CD4-positive, alpha-beta T cell treated with Interleukin-15 for 4 hours (primary cell): ENCODE measurements around the gene C1orf232.

ENCODE experiments used
- DNase-seq: peaks from one replicate; pipeline ENCODE4 v3.0.0-alpha.2; 2020; ENCODE audit warnings: low spot score

C1orf232 gene

DNA sequence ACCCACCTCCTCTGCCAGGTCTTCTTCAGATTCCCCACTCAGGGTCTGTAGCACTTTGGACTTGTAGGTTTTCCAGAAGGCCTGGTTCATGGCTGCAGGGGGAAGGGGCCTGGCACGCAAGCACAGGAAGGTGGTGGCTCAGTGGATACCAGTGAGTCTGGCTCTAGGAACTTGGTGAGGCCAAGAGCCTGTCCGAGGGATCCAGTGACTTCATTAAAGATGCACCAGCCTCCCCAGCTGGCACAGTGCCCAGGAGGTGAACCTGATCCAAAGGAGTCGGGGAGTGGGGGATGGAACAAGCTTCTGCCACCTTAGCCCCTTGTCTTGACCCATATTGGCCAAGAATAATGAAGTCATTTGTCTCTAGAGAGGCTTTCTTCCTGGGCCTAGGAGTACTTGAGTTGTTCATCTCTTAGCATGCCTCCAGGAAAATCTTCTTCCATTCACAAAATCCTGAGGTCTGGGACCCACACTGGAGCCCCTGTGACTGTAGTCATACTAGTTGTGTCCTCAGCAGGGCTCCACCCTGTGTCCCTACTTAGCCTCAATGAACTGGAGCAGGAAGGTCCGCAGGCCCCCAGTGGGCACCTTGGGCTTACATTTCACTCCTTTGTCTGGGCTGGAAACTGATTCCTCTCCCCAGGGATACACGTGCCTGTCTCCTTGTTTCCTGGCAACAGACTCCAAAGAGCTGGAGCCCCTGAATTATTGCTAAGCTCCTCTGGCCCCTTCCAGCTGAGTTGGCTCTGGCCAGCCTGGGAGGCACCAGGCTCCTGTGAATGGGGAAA, at the start of gene C1orf232:
TSS of gene C1orf232 (minus strand) at position 554 of the 788 bp plus-strand sequence. CDS start at position 90, 464 bp downstream.
- no peak for DNase-seq

DNA sequence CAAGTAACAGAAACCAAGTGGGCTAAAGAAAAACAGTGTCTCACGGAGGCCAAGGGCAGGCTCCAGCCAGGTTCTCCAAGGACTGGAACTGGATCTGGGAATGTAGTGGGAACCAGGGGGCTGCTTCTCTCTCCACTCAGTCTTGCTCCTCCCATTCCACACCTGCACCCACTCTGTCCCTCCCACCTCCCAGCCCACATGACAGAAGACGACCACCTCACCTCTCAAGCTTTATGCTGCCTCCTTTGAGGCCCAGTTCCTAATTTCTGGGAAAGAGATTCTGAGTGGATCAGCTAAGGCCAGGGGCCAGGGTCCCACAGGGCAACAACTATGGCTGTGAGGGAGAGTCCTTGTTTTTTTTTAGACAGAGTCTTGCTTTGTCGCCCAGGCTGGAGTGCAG, 46.5 kb upstream of the C1orf232 start:
- no peak for DNase-seq

DNA sequence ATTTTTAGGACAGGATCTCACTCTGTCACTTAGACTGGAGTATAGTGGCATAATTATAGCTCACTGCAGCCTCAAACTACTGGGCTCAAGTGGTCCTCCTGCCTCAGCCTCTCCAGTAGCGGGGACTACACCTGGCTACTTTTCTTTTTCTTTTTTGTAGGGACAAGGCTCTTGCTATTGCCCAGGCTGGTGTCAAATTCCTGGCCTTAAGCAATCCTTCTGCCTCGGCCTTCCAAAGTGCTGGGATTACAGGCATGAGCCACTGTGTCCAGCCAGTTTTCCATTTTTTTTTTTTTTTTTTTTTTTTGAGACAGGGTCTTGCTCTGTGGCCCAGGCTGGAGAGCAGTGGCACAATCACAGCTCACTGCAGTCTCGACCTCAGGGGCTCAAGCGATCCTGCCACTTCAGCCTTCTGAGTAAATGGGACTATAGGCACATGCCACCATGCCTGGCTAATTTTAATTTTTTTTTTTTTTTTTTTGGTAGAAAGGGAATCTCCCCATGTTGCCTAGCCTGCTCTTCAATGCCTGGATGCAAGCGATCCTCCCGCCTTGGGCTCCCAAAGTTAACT, 44.7 kb upstream of the C1orf232 start:
- no peak for DNase-seq

DNA sequence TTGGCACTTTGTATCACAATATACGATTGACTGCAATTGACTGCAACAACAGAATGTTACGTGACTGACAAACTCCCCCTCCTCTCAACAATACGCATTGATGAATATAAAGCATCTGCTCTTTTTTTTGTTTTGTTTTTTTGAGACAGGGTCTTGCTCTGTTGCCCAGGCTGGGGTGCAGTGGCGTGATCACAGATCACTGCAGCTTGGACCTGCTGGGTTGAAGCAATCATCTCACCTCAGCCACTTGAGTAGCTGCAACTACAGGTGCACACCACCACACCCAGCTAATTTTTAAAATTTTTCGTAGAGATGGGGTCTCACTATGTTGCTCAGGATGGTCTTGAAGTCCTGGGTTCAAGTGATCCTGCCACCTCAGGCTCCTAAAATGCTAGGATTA, 44.0 kb upstream of the C1orf232 start:
- DNase-seq, result no peak

DNA sequence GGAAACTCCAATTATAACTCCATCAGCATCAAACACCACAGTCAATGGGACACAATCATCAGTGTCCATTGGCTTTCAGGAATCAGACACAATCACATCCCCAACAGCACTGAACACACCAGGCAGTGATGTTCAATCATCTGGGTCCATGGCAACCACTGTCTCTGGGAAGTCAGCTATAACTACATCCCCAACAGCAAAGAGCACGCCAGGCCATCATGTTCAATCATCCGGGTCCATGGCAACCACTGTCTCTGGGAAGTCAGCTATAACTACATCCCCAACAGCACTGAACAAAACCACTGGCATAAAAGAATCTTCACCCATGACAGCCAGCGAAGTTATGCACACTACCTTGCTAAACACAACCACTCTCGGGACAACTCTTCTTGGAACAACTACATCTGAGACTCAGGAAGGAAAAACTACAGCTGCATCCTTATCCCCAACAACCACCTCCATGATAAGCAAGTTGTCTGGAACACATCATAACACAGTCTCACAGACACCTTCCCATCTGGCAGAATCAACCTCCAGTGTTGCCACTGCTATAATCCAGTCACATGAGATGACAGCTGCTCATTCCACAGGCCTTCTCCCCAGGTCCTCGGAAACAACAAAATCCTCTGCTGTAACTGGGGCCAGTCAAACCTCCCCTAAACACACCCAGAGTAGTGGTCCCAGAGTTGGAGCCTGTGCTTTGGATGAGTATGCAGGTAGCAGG, 41.5 kb upstream of the C1orf232 start:
- DNase-seq, result no peak

DNA sequence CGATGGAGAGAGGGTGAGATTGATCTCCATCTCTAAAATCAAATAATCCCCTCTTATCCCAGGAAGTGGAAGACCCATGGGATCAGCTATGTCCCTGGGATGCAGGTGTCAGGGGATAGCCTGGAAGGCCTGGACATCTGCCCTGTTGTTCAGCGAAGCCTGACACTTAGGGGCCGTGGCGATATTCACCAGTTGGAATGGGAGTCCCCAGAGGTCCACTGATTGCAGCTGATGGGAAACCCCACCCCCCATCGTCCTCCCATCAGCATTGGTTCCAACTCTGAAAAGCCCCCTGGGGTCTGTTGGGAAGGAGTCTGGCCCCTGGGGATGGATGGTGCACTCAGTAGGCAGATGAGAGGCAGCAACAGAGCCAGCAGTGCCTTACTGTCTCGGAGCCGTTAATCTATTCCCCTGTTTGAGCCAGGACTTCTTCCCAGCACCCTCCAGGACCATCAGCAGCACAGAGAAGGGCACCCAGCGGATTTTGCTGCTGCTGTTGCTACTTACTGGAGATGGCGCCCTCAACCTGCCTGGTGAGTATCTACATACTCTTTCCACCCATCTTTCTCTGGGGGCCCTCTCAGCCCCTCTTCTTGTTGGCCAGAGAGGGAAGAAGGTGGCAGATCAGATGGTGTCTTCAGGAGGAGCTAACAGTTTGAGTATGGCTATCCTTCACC, 35.0 kb upstream of the C1orf232 start:
- no peak for DNase-seq

DNA sequence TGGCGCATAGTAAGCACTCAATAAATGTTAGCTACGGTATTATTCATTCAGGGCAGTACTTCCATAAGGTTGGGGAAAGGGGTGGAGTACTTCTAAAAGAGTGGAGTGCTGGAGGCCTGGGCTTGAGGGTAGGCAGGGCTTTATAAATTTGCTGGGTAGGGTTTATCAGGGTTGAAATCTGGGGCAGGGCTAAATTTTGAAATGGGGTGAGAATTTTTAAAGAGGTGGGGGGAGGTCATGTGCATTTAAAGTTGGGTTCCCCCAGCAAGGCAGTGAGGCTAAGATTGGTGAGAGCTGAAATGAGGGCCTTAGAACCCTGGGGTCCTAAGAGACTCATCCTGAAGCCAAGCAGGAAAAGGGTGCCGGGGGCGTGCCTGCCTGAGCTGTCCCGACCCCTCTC, 31.6 kb upstream of the C1orf232 start:
- no peak for DNase-seq

DNA sequence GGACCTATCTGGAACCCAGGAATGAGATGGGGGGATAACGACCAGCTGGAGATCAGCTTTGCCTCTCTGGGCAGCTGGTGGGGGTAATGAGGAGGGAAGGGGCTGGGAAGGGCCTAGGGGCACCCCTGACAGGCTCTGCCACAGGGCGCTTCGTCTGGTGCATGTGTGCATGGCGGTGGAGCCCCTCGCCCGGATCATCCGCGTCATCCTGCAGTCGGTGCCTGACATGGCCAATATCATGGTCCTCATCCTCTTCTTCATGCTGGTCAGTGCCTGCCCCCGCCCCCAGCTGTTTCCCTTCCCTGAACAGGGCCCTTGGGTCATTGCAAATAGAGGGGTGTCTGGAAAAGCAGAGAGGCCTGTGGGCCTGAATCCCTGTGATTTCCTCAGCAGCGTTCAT, 29.1 kb upstream of the C1orf232 start:
- no peak for DNase-seq

DNA sequence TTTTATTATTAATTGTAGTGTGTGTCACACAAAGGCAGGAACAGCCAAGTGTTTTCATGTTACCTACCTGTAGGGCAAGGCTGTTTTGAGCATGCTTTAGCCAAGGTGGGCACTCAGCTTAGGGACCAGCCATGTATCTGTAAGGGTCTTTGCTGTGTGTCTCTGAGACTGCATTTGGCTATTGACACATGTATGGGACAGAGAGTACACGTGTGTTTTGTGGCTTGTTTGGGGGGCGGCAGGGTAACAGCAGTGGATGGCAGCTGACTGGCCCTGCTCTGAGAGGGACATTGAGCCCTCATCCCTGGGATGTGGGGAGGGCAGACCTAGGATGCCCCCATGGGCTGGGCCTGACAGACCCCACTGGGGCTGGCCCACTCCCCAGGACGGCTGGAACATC, 28.5 kb upstream of the C1orf232 start:
- no peak for DNase-seq

DNA sequence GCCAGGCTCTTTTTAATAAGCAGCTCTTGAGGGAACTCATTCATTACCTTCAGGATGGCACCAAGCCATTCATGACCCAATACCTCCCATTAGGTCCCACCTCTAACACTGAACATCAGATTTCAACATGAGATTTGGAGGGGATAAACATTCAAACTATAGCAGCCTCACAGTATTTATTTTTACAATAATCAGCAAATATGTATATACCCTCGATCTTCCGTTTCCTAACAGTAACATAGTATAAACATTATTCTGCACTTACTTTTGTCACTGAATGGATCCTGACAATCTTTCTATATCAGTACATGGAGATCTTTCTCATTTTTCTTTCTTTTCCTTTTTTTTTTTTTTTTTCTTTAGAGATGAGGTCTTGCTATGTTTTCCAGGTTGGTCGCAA, 27.0 kb upstream of the C1orf232 start:
- DNase-seq, result no peak

DNA sequence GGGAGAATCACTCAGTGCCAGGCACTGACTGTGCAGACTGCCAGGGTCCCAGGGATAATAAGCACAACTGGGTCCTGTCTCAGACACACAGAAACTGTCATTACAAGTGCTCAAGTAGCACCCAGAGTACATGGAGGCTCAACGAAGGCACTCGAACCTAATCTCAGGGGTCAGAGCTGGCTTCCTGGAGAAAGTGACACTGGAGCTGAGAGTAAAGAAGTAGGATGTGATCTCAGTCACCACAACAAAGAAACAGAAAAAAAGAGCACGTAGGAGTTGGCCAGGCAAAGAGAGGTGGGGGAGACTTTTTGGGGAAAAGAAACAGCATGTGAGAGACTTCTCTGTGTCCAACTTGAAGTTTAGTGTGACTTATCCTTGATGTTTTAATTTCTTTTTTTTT, 23.0 kb upstream of the C1orf232 start:
- no peak for DNase-seq

DNA sequence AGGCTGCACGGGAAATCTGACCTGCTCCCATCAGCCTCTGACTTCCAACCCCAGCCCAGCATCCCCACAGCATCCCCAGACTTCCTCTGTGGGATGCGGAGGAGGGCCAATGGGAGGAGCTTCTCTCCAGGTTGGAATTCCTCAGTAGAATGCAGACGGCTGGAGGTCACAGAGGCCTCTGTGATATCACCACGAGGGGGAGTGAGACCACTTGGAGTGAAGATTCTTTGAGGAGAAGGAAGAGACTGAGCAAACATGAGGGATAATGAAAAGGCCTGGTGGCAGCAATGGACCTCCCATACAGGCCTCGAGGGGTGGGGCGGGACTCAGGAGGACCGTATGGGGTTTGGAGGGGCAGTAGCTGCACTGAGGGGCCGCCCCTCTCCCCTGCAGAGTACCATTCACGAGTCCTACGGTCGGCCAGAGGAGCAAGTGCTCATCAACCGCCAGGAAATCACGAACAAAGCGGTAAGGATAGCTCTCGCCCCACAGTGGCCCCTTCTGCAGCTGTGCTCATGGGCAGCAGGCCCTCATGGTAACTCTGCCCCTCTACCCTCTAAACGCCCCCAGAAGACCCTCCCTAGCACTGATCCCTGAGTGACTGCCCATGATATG, 21.7 kb upstream of the C1orf232 start, which contains the start of gene CATSPER4:
TSS of gene CATSPER4 (plus strand) at position 230 of the 615 bp plus-strand sequence. CDS start at position 256, 26 bp downstream.
- peak; percentile 34 for DNase-seq

DNA sequence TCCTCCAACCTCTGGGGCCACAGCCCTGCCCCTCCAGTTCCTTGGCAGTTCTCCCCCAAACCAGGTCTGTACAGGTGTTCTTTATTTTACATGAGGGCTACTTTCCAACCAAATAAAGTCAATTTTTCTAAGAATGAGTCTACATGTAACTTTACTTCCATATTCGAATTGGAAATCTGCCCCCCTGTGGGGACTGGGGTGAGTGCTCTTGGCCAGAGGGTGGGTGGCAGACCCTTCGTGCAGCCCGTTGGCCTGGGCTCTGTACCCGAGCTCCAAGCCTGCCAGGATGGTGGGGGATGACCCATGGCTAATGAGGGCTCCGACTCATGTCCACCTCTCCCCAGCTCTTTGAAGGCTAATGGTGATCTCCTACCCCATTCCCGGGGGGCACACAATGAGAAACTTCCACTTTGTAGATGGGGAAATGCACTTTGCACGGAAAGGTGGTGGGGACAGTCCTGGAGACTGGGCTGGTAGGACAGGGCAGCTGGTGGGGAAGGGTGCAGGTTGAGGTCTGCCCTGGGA, 21.1 kb upstream of the C1orf232 start:
- no peak for DNase-seq

DNA sequence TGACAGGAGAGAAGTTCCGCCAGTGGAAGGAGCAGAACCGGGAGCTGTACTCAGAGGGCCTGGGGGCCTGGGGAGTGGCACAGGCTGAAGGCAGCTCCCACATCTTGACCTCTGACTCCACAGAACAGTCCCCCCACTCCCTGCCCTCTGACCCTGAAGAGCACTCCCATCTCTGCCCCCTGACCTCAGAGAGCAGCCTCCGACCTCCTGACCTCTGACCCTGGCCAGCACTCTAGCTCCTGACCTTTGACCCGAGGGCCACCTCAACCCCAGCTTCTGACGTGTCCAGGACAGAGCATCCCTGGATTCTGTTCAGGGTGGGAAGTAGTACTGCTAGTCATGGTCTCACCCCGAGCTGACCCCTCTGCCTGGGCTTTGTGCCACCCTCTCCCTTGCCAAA, 20.6 kb upstream of the C1orf232 start:
- DNase-seq, result no peak

DNA sequence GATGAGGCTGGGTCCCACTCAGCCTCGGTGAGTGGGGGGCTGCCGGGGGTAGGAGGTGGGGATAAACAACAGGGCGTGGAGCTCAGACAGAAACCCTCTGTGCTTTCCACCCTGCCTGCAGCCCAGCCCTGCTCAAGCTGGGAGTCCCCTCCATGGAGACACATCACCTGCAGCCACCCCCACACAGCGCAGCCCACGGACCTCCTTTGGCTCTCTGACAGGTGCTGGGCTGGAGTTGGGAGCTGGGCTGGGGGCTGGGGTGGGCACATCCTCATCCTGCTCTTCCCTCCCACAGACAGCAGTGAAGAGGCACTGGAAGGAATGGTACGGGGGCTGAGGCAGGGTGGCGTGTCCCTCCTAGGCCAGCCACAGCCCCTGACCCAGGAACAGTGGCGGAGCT, 19.7 kb upstream of the C1orf232 start:
- no peak for DNase-seq

DNA sequence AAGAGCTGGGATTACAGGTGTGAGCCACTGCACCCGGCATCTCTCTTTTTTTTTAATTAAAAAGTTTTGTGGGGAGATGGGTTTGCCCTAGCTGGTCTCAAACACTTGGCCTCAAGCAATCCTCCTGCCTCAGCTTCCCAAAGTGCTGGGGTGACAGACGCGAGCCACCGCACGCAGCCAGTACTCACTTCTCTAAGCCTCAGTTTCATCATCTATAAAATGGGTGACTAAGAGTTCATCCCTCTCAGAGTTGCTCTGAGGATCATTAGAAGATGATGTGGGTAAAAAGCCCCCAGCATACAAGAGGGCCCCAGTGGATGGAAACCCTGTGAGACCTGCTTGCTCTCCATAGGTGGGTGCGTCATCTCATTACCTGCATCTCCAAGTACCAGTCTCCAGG, 19.1 kb upstream of the C1orf232 start:
- no peak for DNase-seq

DNA sequence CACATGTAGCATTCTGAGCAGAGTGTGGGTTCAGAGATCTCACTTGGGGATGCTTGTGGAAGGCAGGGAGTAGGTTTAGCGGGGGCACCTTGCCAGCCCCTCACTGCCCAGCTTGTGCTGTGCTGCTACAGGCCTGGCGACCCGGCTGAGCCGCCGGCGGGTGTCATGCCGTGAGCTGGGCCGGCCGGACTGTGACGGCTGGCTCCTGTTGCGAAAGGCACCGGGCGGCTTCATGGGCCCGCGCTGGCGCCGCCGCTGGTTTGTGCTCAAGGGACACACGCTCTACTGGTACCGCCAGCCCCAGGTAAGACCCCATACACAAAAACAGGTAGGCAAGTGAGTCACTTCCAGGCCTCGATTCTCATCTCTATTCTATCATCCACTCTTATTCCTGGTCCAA, 16.1 kb upstream of the C1orf232 start:
- no peak for DNase-seq

DNA sequence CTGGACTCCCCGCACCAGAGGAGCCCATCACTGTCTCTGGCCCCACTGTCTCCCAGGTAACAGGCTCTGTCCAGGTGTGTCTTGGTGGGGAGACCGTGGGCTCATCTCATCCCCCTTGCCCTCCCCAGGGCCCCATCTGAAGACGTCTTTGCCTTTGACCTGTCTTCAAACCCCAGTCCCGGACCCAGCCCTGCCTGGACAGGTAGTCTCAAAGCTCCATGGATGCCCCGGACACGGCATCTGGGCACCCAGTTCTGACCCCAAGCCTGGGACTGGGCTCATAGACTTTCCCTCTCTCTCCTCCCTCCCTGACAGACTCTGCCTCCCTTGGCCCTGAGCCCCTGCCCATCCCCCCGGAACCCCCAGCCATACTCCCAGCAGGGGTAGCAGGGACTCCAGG, 15.3 kb upstream of the C1orf232 start:
- no peak for DNase-seq

DNA sequence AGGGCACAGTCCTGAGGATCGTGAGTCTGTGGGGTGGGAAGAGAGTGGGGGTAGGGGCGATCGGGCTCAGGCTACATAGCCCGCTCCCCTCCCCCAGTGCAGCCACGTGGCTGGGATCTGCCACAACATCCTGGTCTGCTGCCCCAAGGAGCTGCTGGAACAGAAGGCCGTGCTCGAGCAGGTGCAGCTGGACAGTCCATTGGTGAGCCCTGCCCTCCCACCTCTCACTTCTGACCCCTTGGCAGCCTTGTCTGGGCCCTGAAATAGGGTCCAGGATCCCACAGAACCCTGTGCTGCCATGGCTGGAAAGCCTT, 13.6 kb upstream of the C1orf232 start:
- DNase-seq, result no peak

DNA sequence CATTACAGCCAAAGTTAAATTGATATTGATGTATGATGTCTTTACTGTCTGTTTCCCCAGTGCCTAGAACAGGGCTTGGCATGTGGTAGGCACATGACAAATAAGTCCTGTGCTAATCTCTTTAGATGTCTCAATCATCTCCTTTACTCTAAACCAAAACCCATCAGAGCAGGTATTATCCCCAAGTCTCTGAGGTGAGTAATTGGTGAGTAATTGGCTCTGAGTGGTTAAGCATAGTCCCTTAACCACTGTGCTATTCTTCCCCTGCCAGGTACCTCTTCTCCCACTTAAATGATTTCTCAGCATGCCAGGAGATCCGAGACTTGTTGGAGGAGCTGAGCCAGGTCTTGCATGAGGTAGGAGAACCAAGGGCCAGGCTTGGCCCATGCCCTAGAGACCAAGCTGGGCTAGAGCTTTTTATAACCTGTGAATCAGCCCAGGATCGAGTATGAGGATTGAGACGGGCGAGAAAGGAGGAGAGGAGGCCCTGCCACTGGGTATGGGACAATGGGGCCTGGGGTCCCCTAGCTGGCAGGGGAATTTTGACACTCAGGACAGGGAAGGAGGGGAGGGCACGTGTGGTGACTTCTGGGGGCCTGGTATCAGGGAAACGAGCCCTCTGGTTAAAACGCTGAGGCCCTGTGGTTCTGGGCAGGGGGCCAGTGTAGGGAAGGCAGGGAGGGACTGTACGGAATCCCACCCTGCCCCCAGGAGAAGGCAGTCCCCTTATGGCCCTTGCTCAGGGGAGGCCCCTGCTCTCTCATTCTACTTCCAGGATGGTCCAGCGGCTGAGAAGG, 13.0 kb upstream of the C1orf232 start:
- DNase-seq, result no peak

DNA sequence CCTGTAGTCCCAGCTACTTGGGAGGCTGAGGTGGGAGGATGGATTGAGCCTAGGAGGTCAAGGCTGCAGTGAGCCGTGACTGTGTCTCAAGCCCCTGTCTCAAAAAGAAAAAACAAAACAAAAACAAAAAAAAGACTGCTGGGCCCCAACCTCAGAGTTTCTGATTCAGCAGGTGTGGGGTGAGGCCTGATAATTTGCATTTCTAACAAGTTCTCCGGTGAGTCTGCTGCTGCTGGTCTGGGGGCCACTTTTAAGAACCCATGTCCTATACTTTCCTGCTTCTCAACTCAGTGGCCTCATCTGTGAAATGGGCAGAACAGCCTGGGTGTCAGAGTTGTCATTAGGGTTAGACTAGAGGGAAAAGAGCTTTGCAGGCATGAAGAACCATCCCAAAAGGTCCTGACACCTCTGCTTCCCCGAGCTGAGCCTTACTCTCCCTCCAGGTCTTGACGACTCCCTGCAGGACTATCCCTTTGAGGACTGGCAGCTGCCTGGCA, 11.3 kb upstream of the C1orf232 start:
- DNase-seq, result no peak
